HFFc6 (cell line): ENCODE measurements around the gene GLYATL1. TPM values are rescaled to one million over a fixed set of nuclear protein-coding genes. Genes with fewer than 3 reads are reported as not detected.

ENCODE experiments used
- DNase-seq: peaks from one replicate; pipeline ENCODE4 v3.0.0-alpha.2; 2018
- H3K27ac Mint-ChIP-seq: 2 replicates; pipeline ENCODE4 v1.8.0; 2020; ENCODE audit warnings: mild to moderate bottlenecking, mixed read lengths
- H3K27me3 Mint-ChIP-seq: 2 replicates; pipeline ENCODE4 v1.8.0; 2021; ENCODE audit warnings: mild to moderate bottlenecking, moderate library complexity, mixed read lengths; ENCODE audit not compliant: insufficient read depth
- H3K36me3 Mint-ChIP-seq: 2 replicates; pipeline ENCODE4 v1.8.0; 2021; ENCODE audit warnings: low read depth, mixed read lengths
- H3K4me1 Mint-ChIP-seq: 2 replicates; pipeline ENCODE4 v1.8.0; 2020; ENCODE audit warnings: low read depth, mixed read lengths
- H3K4me3 Mint-ChIP-seq: 2 replicates; pipeline ENCODE4 v1.8.0; 2020; ENCODE audit warnings: mild to moderate bottlenecking, moderate library complexity, mixed read lengths
- H3K9me3 Mint-ChIP-seq: 2 replicates; pipeline ENCODE4 v1.8.0; 2020; ENCODE audit warnings: mild to moderate bottlenecking, mixed read lengths
- total RNA-seq, 6 experiments: library from RNA; stranded (reverse); fragmentation: NEBNext Ultra II Directional; extraction: Animal tissue kit (Norgen Biotek cat#: 25700); gene quantifications; 2 replicates in 1 of 6; 3 replicates in 5 of 6; pipeline ENCODE4 v1.2.3, GENCODE V29; 2021
- TF ChIP-seq, protein P1 (sequence below): fragments of 200-600 bp; sonication (generic); IDR thresholded peaks from 2 replicates; pipeline ENCODE4 v1.5.0; 2021; ENCODE audit warnings: antibody characterized with exemption, mild to moderate bottlenecking

The GLYATL1 gene
- total RNA-seq, 6 experiments from 2014 or later: 0.14 to 0.33 (median 0.23) TPM; not detected in 2

DNA sequence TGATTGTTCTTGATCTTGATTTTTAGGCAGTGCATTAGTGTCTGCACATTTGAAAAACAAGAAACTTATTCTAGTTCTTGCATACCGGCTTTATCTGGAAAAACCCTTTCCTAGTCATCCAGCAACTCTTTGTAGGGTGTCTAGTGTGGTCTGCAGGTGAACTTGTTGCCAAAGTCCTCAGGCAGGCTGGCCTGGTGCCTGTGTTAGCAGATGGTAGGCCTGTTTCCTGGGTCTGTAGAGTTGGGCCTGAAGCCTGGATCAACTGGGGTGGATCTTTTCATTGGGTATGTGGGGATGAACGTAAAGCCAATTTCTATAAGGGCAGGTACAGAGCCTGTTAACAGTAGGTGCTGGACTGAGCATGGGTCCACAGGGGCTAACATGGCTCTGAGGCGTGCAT is 5.6 kb upstream of the GLYATL1 start:
- no peak overlapping the region for H3K4me3 Mint-ChIP-seq
- no peaks in the 10 kb centered on the region for H3K36me3 Mint-ChIP-seq
- no peaks in the 10 kb centered on the region; the same call in none of the 2 replicates for H3K27me3 Mint-ChIP-seq
- no peak for DNase-seq
- no peak overlapping the region for H3K27ac Mint-ChIP-seq
- H3K9me3 Mint-ChIP-seq: no peaks in the 10 kb centered on the region
- H3K4me1 Mint-ChIP-seq: peaks cover under 1% of the 10 kb centered on the region; the same call in 1 of the 2 replicates
- TF ChIP-seq, protein P1, sequence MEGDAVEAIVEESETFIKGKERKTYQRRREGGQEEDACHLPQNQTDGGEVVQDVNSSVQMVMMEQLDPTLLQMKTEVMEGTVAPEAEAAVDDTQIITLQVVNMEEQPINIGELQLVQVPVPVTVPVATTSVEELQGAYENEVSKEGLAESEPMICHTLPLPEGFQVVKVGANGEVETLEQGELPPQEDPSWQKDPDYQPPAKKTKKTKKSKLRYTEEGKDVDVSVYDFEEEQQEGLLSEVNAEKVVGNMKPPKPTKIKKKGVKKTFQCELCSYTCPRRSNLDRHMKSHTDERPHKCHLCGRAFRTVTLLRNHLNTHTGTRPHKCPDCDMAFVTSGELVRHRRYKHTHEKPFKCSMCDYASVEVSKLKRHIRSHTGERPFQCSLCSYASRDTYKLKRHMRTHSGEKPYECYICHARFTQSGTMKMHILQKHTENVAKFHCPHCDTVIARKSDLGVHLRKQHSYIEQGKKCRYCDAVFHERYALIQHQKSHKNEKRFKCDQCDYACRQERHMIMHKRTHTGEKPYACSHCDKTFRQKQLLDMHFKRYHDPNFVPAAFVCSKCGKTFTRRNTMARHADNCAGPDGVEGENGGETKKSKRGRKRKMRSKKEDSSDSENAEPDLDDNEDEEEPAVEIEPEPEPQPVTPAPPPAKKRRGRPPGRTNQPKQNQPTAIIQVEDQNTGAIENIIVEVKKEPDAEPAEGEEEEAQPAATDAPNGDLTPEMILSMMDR: no peak

- Mint-ChIP-seq H3K27me3 (no peaks in the 10 kb centered on the region; the same call in none of the 2 replicates), H3K36me3 (no peaks in the 10 kb centered on the region), H3K4me3 (no peak overlapping the region), H3K27ac (no peak overlapping the region), H3K4me1 (no peaks in the 10 kb centered on the region), H3K9me3 (no peaks in the 10 kb centered on the region)
- DNase-seq: no peak
- TF ChIP-seq, protein P1: no peak
Observed at GRCh38 chr11:58934945-58935513, 4.3 kb upstream of the GLYATL1 start.

- H3K27me3 Mint-ChIP-seq: no peaks in the 10 kb centered on the region; the same call in none of the 2 replicates
- H3K4me1 Mint-ChIP-seq: no peaks in the 10 kb centered on the region
- no peaks in the 10 kb centered on the region for H3K9me3 Mint-ChIP-seq
- H3K27ac Mint-ChIP-seq: no peak overlapping the region
- TF ChIP-seq, protein P1: no peak
- H3K36me3 Mint-ChIP-seq: no peaks in the 10 kb centered on the region
- H3K4me3 Mint-ChIP-seq: no peak overlapping the region
- DNase-seq: no peak
Observed at GRCh38 chr11:58938398-58938797, 890 bp upstream of the GLYATL1 start.

DNA sequence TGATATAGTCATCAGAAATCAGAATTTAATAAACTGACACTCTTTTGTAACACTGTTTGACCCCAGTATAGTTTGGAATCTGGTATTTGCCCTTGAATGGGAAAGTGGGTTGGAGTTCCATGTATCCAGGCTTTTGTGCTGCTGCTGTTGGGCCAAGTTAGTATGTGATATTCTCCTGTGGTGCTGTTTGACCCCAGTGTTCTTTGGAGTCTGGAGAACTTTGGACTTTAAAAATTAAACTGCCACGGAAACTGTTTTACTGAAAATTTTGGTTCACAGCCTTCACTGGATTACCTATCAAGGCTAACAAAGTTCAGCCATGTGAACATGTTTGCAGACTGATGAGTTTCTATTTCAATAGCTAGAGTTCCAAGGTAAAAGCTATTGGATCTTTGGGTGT is 740 bp downstream of the GLYATL1 start:
- Mint-ChIP-seq H3K9me3 (no peaks in the 10 kb centered on the region), H3K4me1 (no peaks in the 10 kb centered on the region), H3K36me3 (no peaks in the 10 kb centered on the region), H3K27ac (no peak overlapping the region), H3K27me3 (no peaks in the 10 kb centered on the region; the same call in none of the 2 replicates), H3K4me3 (no peak overlapping the region)
- TF ChIP-seq, protein P1: no peak
- no peak for DNase-seq

DNA sequence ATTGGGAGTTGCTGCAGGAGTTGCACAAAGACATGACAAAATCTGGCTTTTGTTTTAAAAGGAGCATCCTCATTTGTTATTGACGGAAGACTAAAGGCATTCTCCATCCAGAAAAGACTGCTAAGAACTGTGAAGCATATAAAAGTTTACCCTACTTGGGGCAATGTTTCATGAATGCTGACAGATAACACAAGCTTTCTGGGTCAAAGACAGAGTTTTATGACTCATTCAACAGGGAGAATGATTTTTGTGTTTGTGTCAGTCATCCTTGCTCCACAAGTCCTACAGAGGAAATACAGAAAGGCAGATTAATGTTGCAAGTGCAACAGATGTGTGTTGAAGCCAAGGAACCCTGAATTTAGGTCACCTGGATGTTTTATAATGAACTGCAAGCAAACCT is 2.5 kb downstream of the GLYATL1 start:
- no peaks in the 10 kb centered on the region for H3K9me3 Mint-ChIP-seq
- no peak overlapping the region for H3K4me3 Mint-ChIP-seq
- no peaks in the 10 kb centered on the region for H3K4me1 Mint-ChIP-seq
- H3K27me3 Mint-ChIP-seq: no peaks in the 10 kb centered on the region; the same call in none of the 2 replicates
- no peaks in the 10 kb centered on the region for H3K36me3 Mint-ChIP-seq
- TF ChIP-seq, protein P1: no peak
- no peak for DNase-seq
- H3K27ac Mint-ChIP-seq: no peak overlapping the region
